ENCODE results near the gene TSTD1. TPM values are rescaled to one million over a fixed set of nuclear protein-coding genes. Genes with fewer than 3 reads are reported as not detected.
"Not testable (repeated sequence)": the region's sequence is repeated elsewhere in the genome, so short reads cannot be mapped to it uniquely, and the experiment has no call there.

TSTD1 gene
- total RNA-seq, 1 donor from 2014 or later, result 49.0 TPM

DNA sequence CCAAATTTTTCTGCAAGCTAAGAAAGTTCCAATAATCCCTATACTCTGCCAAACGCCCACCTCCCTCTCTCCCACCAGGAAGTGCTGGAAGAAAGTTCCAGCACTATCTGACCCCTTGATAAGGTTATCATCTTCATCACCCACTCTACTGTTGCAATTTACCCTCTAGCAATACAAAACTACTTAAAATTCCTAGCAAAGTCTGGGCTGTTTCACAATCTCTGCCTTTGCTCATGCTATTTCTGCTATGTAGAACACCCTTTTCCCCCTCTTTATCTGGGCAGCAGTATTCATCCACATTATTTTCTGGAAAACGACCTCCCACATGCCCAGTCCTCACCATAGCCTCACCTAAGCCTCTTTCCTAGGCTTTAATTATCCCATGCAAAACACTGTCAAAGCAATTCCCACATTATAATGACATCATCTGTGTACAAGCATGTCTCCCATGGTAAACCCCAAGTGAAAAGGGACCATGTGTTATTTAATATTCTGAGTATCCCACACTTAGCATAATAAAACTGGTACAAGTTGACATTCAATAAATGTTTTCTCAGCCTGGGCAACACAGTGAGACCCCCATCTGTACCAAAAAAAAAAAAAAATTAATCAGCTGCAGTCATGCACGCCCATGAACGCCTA lies 29.8 kb downstream of the TSTD1 start:
- Mint-ChIP-seq H3K27ac (peak overlapping the region; percentile 22), H3K4me1 (ENCODE audit: low read depth) (peaks cover 27% of the 10 kb centered on the region), H3K36me3 (ENCODE audit: low read depth) (no peaks in the 10 kb centered on the region), H3K4me3 (ENCODE audit: low read depth) (no peak overlapping the region), H3K27me3 (ENCODE audit: low read depth) (no peaks in the 10 kb centered on the region), H3K9me3 (no peaks in the 10 kb centered on the region)
- DNase-seq (ENCODE audit: low spot score), result no peak
- intact Hi-C loops (cut with micrococcal nuclease), result no loop called here

GRCh38 chr1:161007369-161007768 lies 31.4 kb downstream of the TSTD1 start:
- peaks cover 16% of the 10 kb centered on the region for H3K4me1 Mint-ChIP-seq (ENCODE audit: low read depth)
- intact Hi-C loops (cut with micrococcal nuclease), result no loop called here
- no peak overlapping the region for H3K4me3 Mint-ChIP-seq (ENCODE audit: low read depth)
- DNase-seq (ENCODE audit: low spot score), result no peak
- H3K36me3 Mint-ChIP-seq (ENCODE audit: low read depth), result no peaks in the 10 kb centered on the region
- H3K9me3 Mint-ChIP-seq, result no peaks in the 10 kb centered on the region
- H3K27me3 Mint-ChIP-seq (ENCODE audit: low read depth), result no peaks in the 10 kb centered on the region
- no peak overlapping the region for H3K27ac Mint-ChIP-seq

- peaks cover 11% of the 10 kb centered on the region for H3K4me1 Mint-ChIP-seq (ENCODE audit: low read depth)
- no peak overlapping the region for H3K4me3 Mint-ChIP-seq (ENCODE audit: low read depth)
- intact Hi-C loops (cut with micrococcal nuclease), result no loop called here
- DNase-seq (ENCODE audit: low spot score), result no peak
- H3K27me3 Mint-ChIP-seq (ENCODE audit: low read depth), result no peaks in the 10 kb centered on the region
- H3K27ac Mint-ChIP-seq, result no peak overlapping the region
- H3K9me3 Mint-ChIP-seq, result no peaks in the 10 kb centered on the region
- no peaks in the 10 kb centered on the region for H3K36me3 Mint-ChIP-seq (ENCODE audit: low read depth)
These were observed 32.2 kb downstream of the TSTD1 start for GRCh38 chr1:161006563-161006962.

- intact Hi-C loops (cut with micrococcal nuclease), result no loop called here
- no peak overlapping the region for H3K4me3 Mint-ChIP-seq (ENCODE audit: low read depth)
- DNase-seq (ENCODE audit: low spot score), result no peak
- H3K27ac Mint-ChIP-seq, result no peak overlapping the region
- no peaks in the 10 kb centered on the region for H3K27me3 Mint-ChIP-seq (ENCODE audit: low read depth)
- H3K36me3 Mint-ChIP-seq (ENCODE audit: low read depth), result peaks cover 8% of the 10 kb centered on the region
- H3K4me1 Mint-ChIP-seq (ENCODE audit: low read depth), result peaks cover 4% of the 10 kb centered on the region
- H3K9me3 Mint-ChIP-seq, result no peaks in the 10 kb centered on the region
These were observed 37.2 kb downstream of the TSTD1 start for GRCh38 chr1:161001525-161001924.

DNA sequence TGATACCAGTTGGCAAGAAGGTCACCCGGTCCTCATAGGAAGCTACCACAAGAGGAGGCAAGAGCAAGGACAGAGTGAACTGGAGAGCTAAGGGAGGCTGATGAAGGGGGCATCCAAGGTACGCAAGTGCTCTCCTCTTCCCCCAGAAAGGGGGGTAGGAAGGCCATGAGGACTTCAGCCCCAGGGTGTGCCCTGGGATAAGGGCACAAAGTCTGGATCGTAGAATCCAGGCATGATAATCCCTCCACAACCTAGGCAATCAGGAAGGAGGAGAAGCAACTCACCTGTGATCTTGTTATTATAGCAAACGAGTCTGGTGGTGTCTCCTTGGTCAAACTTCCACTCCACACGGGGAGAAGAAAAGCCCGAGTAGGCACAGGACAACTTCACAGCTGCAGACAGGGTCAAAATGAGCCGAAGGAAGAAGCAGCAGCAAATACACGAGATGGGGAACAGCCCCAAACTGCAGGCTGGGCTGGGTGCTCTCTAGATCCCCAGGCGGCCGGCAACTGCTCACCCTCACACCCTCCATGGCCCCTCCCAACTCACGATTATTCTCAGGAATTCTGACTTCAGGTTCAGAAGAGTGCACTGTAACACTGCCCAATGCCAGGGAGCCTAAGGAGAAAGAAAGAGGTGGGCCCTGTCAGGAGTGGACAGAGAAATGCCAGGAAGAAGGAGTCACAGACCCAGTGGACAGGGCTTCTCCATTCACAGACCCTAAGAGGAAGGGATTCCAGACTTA lies 37.9 kb downstream of the TSTD1 start:
- intact Hi-C loops (cut with micrococcal nuclease), result no loop called here

DNA sequence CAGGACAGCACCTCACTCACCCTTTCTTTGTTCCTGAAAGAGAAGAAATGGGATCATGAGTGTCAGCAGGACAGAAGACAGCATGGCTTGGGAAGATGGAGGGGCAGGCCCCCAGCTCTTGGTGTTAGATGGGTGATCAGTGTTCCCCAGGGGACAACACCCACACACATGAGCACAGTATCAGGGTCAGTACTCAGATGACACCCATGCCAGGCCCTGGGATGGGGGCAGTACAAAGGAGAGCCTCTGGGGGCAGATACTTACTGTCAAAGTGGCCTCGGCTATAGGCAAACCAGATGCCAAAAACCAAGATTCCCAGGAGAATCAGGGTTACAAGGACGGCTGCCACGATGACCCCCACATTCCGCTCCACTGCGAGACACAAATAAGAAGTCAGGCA lies 39.4 kb downstream of the TSTD1 start:
- H3K27ac Mint-ChIP-seq, result no peak overlapping the region
- no peaks in the 10 kb centered on the region for H3K9me3 Mint-ChIP-seq
- DNase-seq (ENCODE audit: low spot score), result no peak
- no peak overlapping the region for H3K4me3 Mint-ChIP-seq (ENCODE audit: low read depth)
- H3K27me3 Mint-ChIP-seq (ENCODE audit: low read depth), result no peaks in the 10 kb centered on the region
- peaks cover 8% of the 10 kb centered on the region for H3K36me3 Mint-ChIP-seq (ENCODE audit: low read depth)
- H3K4me1 Mint-ChIP-seq (ENCODE audit: low read depth), result peaks cover 16% of the 10 kb centered on the region
- intact Hi-C loops (cut with micrococcal nuclease), result loop anchor here (5.0 kb wide), 1 partner anchor 33 kb away; no protein-coding TSS in a partner anchor

More for the DNA sequence above, 37.9 kb downstream of the TSTD1 start:
- Mint-ChIP-seq H3K27me3 (ENCODE audit: low read depth) (no peaks in the 10 kb centered on the region), H3K4me1 (ENCODE audit: low read depth) (peaks cover 6% of the 10 kb centered on the region), H3K36me3 (ENCODE audit: low read depth) (peaks cover 8% of the 10 kb centered on the region), H3K9me3 (no peaks in the 10 kb centered on the region), H3K27ac (no peak overlapping the region), H3K4me3 (ENCODE audit: low read depth) (no peak overlapping the region)
- DNase-seq (ENCODE audit: low spot score), result no peak

- Mint-ChIP-seq H3K36me3 (ENCODE audit: low read depth) (peaks cover 8% of the 10 kb centered on the region), H3K4me3 (ENCODE audit: low read depth) (no peak overlapping the region), H3K27me3 (ENCODE audit: low read depth) (no peaks in the 10 kb centered on the region), H3K4me1 (ENCODE audit: low read depth) (peaks cover 19% of the 10 kb centered on the region), H3K9me3 (no peaks in the 10 kb centered on the region), H3K27ac (peak overlapping the region; percentile 8)
- intact Hi-C loops (cut with micrococcal nuclease), result loop anchor here (5.0 kb wide), 1 partner anchor 35 kb away; no protein-coding TSS in a partner anchor
- DNase-seq (ENCODE audit: low spot score), result no peak
These were observed 41.3 kb downstream of the TSTD1 start for GRCh38 chr1:160997323-160998038.

GRCh38 chr1:160996178-160996577 lies 42.6 kb downstream of the TSTD1 start:
- Mint-ChIP-seq H3K4me1 (ENCODE audit: low read depth) (peaks cover 19% of the 10 kb centered on the region), H3K9me3 (no peaks in the 10 kb centered on the region), H3K36me3 (ENCODE audit: low read depth) (peaks cover 8% of the 10 kb centered on the region), H3K27me3 (ENCODE audit: low read depth) (no peaks in the 10 kb centered on the region), H3K4me3 (ENCODE audit: low read depth) (no peak overlapping the region), H3K27ac (peak overlapping the region; percentile 33)
- intact Hi-C loops (cut with micrococcal nuclease), result loop anchor here (5.0 kb wide), 1 partner anchor 36 kb away; no protein-coding TSS in a partner anchor
- DNase-seq (ENCODE audit: low spot score), result no peak

GRCh38 chr1:160993544-160994193 lies 45.1 kb downstream of the TSTD1 start:
- intact Hi-C loops (cut with micrococcal nuclease), result loop anchor here (2.0 kb wide), 2 partner anchors 19 to 99 kb away; no protein-coding TSS in a partner anchor
- peaks cover 24% of the 10 kb centered on the region for H3K4me1 Mint-ChIP-seq (ENCODE audit: low read depth)

DNA sequence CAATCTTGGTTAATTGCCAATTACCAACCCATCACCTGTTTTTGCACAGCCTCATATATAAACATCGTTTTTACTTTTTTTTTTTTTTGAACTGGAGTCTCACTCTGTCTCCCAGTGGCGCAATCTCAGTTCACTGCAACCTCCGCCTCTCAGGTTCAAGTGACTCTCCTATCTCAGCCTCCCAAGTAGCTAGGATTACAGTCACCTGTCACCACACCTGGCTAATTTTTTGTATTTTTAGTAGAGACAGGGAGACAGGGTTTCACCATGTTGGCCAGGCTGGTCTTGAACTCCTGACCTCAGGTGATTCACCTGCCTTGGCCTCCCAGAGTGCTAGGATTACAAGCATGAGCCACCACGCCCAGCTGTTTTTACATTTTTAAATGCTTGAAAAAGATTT lies 46.7 kb downstream of the TSTD1 start:
- H3K27ac Mint-ChIP-seq; H3K4me3 Mint-ChIP-seq (ENCODE audit: low read depth); H3K36me3 Mint-ChIP-seq (ENCODE audit: low read depth); intact Hi-C loops (cut with micrococcal nuclease); H3K9me3 Mint-ChIP-seq; DNase-seq (ENCODE audit: low spot score); H3K27me3 Mint-ChIP-seq (ENCODE audit: low read depth): not testable (repeated sequence)
- H3K4me1 Mint-ChIP-seq (ENCODE audit: low read depth), result peaks cover 20% of the 10 kb centered on the region

More at GRCh38 chr1:160993544-160994193, 45.1 kb downstream of the TSTD1 start:
- H3K36me3 Mint-ChIP-seq (ENCODE audit: low read depth), result peaks cover 3% of the 10 kb centered on the region
- H3K27me3 Mint-ChIP-seq (ENCODE audit: low read depth), result no peaks in the 10 kb centered on the region
- no peak for DNase-seq (ENCODE audit: low spot score)
- H3K27ac Mint-ChIP-seq, result no peak overlapping the region
- H3K4me3 Mint-ChIP-seq (ENCODE audit: low read depth), result no peak overlapping the region
- no peaks in the 10 kb centered on the region for H3K9me3 Mint-ChIP-seq
